GM21390 (cell line): ENCODE data around the gene NAP1L3.

Source experiments
- ATAC-seq: cut with Tn5 transposase; IDR thresholded peaks from one replicate; pipeline ENCODE4 v1.9.1; 2021; ENCODE audit not compliant: unreplicated experiment

The NAP1L3 gene

GRCh38 chrX:93673056-93673868, at the start of gene NAP1L3:
Gene NAP1L3, minus strand, starts transcription at chrX:93673578. Its CDS starts 274 bp downstream, at chrX:93673304.
- ATAC-seq: peak; percentile 61

GRCh38 chrX:93711076-93711475, 37.7 kb upstream of the NAP1L3 start:
- ATAC-seq: no peak

- ATAC-seq: no peak
These were observed 30.3 kb upstream of the NAP1L3 start for GRCh38 chrX:93703701-93704100.

GRCh38 chrX:93695981-93696380, 22.6 kb upstream of the NAP1L3 start:
- ATAC-seq: no peak

- ATAC-seq: no peak
These were observed 492 bp upstream of the NAP1L3 start, which contains the start of gene FAM133A for GRCh38 chrX:93673869-93674271. Gene FAM133A, plus strand, starts transcription at chrX:93674206. Its CDS starts 35,214 bp downstream, at chrX:93709420.

- ATAC-seq: no peak
These were observed 12.8 kb downstream of the NAP1L3 start for GRCh38 chrX:93660575-93660974.

- ATAC-seq: no peak
These were observed 24.0 kb downstream of the NAP1L3 start for GRCh38 chrX:93649381-93649780.

- ATAC-seq: no peak
These were observed 35.8 kb downstream of the NAP1L3 start for GRCh38 chrX:93637591-93637990.
